Measurements from ENCODE around the gene ACOT8.

Gene ACOT8

GRCh38 chr20:45890985-45891983, 34.1 kb upstream of the ACOT8 start, which contains the start of the genes CTSA and NEURL2:
TSS of gene CTSA (plus strand) at chr20:45891335. CDS start at chr20:45891569, 234 bp downstream.
TSS of gene NEURL2 (minus strand) at chr20:45891208. CDS start at chr20:45890991, 217 bp downstream.
- ATAC-seq (ENCODE audit: low read depth) = peak; percentile 69
- H3K27ac ChIP-seq (ENCODE audit: poor library complexity, severe bottlenecking) = peak within 1 kb of the TSS; percentile 5

GRCh38 chr20:45890077-45890984, 33.1 kb upstream of the ACOT8 start:
- Histone ChIP-seq H3K27ac (ENCODE audit: poor library complexity, severe bottlenecking) (peak overlapping the region; percentile 5), H3K9me3 (ENCODE audit: severe bottlenecking) (no peaks in the 10 kb centered on the region), H3K4me1 (ENCODE audit: insufficient read depth, poor library complexity, severe bottlenecking) (peaks cover 1% of the 10 kb centered on the region), H3K27me3 (ENCODE audit: insufficient read depth, poor library complexity, severe bottlenecking) (no peaks in the 10 kb centered on the region), H3K4me3 (ENCODE audit: severe bottlenecking) (peak overlapping the region; percentile 72), H3K36me3 (ENCODE audit: low read depth) (peaks cover 23% of the 10 kb centered on the region)
- DNase-seq (ENCODE audit: low spot score) (peak; percentile 89), ATAC-seq (ENCODE audit: low read depth) (peak; percentile 51)
- TF ChIP-seq, protein P1, sequence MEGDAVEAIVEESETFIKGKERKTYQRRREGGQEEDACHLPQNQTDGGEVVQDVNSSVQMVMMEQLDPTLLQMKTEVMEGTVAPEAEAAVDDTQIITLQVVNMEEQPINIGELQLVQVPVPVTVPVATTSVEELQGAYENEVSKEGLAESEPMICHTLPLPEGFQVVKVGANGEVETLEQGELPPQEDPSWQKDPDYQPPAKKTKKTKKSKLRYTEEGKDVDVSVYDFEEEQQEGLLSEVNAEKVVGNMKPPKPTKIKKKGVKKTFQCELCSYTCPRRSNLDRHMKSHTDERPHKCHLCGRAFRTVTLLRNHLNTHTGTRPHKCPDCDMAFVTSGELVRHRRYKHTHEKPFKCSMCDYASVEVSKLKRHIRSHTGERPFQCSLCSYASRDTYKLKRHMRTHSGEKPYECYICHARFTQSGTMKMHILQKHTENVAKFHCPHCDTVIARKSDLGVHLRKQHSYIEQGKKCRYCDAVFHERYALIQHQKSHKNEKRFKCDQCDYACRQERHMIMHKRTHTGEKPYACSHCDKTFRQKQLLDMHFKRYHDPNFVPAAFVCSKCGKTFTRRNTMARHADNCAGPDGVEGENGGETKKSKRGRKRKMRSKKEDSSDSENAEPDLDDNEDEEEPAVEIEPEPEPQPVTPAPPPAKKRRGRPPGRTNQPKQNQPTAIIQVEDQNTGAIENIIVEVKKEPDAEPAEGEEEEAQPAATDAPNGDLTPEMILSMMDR (IDR thresholded peaks at IDR 0.05; ENCODE audit: poor library complexity, severe bottlenecking) = peak; percentile 91

More at GRCh38 chr20:45890985-45891983, 34.1 kb upstream of the ACOT8 start, which contains the start of the genes CTSA and NEURL2:
- H3K27me3 ChIP-seq (ENCODE audit: insufficient read depth, poor library complexity, severe bottlenecking) = no peaks in the 10 kb centered on the region
- H3K9me3 ChIP-seq (ENCODE audit: severe bottlenecking) = no peaks in the 10 kb centered on the region
- H3K4me3 ChIP-seq (ENCODE audit: severe bottlenecking) = peak within 1 kb of the TSS; percentile 72
- TF ChIP-seq, protein P1 (IDR thresholded peaks at IDR 0.05; ENCODE audit: poor library complexity, severe bottlenecking) = no peak
- H3K36me3 ChIP-seq (ENCODE audit: low read depth) = peaks cover 23% of the 10 kb centered on the region; the same call in 1 of the 2 replicates
- peak; percentile 100 for DNase-seq (ENCODE audit: low spot score)
- H3K4me1 ChIP-seq (ENCODE audit: insufficient read depth, poor library complexity, severe bottlenecking) = no peaks in the 10 kb centered on the region

- ATAC-seq (ENCODE audit: low read depth) = no peak
- DNase-seq (ENCODE audit: low spot score) = no peak
- TF ChIP-seq, protein P1 (IDR thresholded peaks at IDR 0.05; ENCODE audit: poor library complexity, severe bottlenecking) = no peak
- Histone ChIP-seq H3K9me3 (ENCODE audit: severe bottlenecking) (no peaks in the 10 kb centered on the region), H3K27me3 (ENCODE audit: insufficient read depth, poor library complexity, severe bottlenecking) (no peaks in the 10 kb centered on the region), H3K4me1 (ENCODE audit: insufficient read depth, poor library complexity, severe bottlenecking) (peaks cover 11% of the 10 kb centered on the region), H3K4me3 (ENCODE audit: severe bottlenecking) (no peak overlapping the region), H3K36me3 (ENCODE audit: low read depth) (peaks cover 25% of the 10 kb centered on the region), H3K27ac (ENCODE audit: poor library complexity, severe bottlenecking) (no peak overlapping the region)
These were observed 31.5 kb upstream of the ACOT8 start for GRCh38 chr20:45888681-45889080.

DNA sequence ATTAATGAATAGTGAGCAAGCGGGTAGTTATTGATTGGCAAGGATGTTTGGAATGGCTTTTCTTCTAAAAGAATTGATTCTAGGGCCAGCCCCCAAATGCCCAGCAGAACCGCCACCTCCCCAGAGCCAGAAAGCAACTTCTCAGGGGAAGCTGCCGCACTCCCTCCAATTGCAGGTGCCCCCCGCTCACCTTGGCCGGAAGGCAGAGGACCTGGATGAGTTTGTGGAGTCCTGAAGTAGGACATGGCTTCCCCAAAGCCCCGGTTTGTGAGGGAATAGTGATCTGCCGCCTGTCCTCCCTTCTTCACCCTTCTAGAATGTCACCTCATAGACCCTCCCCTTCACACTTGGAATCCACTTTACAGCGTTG, 30.1 kb upstream of the ACOT8 start, which contains the start of gene SPATA25:
Gene SPATA25 (minus strand): TSS at position 277 of the 370 bp plus-strand sequence. CDS start 32 bp downstream, at position 245.
- TF ChIP-seq, protein P1 (IDR thresholded peaks at IDR 0.05; ENCODE audit: poor library complexity, severe bottlenecking) = no peak
- Histone ChIP-seq H3K27ac (ENCODE audit: poor library complexity, severe bottlenecking) (no peak within 1 kb of the TSS), H3K9me3 (ENCODE audit: severe bottlenecking) (no peaks in the 10 kb centered on the region), H3K36me3 (ENCODE audit: low read depth) (peaks cover 31% of the 10 kb centered on the region), H3K27me3 (ENCODE audit: insufficient read depth, poor library complexity, severe bottlenecking) (no peaks in the 10 kb centered on the region), H3K4me1 (ENCODE audit: insufficient read depth, poor library complexity, severe bottlenecking) (peaks cover 11% of the 10 kb centered on the region), H3K4me3 (ENCODE audit: severe bottlenecking) (no peak within 1 kb of the TSS)
- DNase-seq (ENCODE audit: low spot score) (no peak), ATAC-seq (ENCODE audit: low read depth) (no peak)
